Measurements from ENCODE around the gene AKAP7. TPM values are rescaled to one million over a fixed set of nuclear protein-coding genes. Genes with fewer than 3 reads are reported as not detected.
"Not testable (repeated sequence)": the region's sequence is repeated elsewhere in the genome, so short reads cannot be mapped to it uniquely, and the experiment has no call there.

Gene AKAP7
- total RNA-seq, 6 experiments from 2014 or later: 1.1 to 3.9 (median 3.0) TPM

DNA sequence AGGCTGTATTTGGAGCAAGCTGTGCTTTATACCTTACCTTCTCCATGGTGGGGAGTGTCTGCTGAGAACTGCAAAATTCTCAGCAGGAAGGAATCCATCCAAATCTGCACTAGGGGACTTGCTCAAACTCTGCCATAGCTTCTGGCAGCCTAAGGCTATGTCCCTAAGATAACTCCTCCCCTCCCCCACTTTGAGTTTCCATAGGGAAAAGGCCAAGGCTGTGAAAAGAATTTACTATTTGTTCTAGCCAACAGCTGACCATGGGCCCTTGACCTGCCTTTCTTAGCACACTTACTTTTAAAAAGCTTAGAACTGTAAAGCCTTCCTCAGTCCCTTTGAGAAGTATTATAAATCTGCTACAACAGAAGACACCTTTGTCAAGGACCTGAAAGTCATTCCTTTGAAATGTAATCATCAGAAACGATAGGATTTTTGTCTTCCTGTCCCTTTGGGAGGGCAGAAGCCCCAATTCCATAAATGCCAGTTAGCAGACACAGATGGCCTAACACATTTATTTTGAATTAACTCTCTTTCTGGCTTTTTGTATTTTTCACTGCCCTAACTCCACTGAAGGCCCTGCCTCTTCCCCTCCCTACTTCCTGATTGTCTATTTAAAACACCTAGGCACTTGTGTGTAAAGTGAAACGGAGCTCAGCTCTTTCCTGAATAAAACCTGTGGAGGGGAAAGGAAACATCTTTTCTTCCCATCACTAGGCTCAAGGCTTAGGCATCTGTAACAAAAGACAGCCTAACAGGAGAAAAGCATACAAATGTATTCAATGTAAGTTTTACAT, 157.1 kb downstream of the AKAP7 start:
- Mint-ChIP-seq H3K27me3 (ENCODE audit: insufficient read depth) (peaks cover 4% of the 10 kb centered on the region), H3K4me3 (no peak overlapping the region), H3K9me3 (no peaks in the 10 kb centered on the region), H3K27ac (no peak overlapping the region), H3K4me1 (ENCODE audit: low read depth) (0 out of 2 replicates have a peak, but pooled peaks cover 5% of the 10 kb centered on the region), H3K36me3 (ENCODE audit: low read depth) (no peaks in the 10 kb centered on the region)
- TF ChIP-seq, protein P1, sequence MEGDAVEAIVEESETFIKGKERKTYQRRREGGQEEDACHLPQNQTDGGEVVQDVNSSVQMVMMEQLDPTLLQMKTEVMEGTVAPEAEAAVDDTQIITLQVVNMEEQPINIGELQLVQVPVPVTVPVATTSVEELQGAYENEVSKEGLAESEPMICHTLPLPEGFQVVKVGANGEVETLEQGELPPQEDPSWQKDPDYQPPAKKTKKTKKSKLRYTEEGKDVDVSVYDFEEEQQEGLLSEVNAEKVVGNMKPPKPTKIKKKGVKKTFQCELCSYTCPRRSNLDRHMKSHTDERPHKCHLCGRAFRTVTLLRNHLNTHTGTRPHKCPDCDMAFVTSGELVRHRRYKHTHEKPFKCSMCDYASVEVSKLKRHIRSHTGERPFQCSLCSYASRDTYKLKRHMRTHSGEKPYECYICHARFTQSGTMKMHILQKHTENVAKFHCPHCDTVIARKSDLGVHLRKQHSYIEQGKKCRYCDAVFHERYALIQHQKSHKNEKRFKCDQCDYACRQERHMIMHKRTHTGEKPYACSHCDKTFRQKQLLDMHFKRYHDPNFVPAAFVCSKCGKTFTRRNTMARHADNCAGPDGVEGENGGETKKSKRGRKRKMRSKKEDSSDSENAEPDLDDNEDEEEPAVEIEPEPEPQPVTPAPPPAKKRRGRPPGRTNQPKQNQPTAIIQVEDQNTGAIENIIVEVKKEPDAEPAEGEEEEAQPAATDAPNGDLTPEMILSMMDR (IDR thresholded peaks at IDR 0.05): no peak
- no peak for DNase-seq

DNA sequence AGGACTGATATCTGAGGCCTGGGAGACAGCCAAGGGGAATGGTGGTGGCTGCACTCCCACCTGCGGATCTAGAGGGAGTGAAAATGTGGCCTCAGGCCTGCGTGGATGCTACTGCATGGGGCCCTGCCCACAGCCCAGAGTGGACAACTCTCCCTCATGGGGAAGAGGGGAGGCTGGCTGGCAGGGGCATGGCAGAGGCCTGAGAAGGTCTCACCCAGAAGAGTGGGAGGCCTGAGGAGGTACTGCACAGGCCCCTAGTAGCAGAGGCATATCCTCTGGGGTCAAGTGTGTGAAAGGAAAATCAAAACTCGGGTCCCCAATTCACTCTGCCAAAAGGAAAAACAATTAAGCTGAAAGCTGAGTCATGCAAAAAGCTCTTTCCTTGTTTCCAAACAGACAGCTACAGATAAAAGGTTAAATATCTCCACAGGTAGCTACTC, 158.2 kb downstream of the AKAP7 start:
- H3K27ac Mint-ChIP-seq: no peak overlapping the region
- no peaks in the 10 kb centered on the region for H3K36me3 Mint-ChIP-seq (ENCODE audit: low read depth)
- H3K9me3 Mint-ChIP-seq: no peaks in the 10 kb centered on the region
- 0 out of 2 replicates have a peak, but pooled peaks cover 5% of the 10 kb centered on the region for H3K4me1 Mint-ChIP-seq (ENCODE audit: low read depth)
- TF ChIP-seq, protein P1 (IDR thresholded peaks at IDR 0.05): no peak
- no peak for DNase-seq
- peaks cover 4% of the 10 kb centered on the region for H3K27me3 Mint-ChIP-seq (ENCODE audit: insufficient read depth)
- H3K4me3 Mint-ChIP-seq: no peak overlapping the region

GRCh38 chr6:131295081-131295480, 159.8 kb downstream of the AKAP7 start:
- H3K27ac Mint-ChIP-seq: no peak overlapping the region
- no peaks in the 10 kb centered on the region for H3K9me3 Mint-ChIP-seq
- H3K27me3 Mint-ChIP-seq (ENCODE audit: insufficient read depth): peaks cover 8% of the 10 kb centered on the region
- 0 out of 2 replicates have a peak, but pooled peaks cover 5% of the 10 kb centered on the region for H3K4me1 Mint-ChIP-seq (ENCODE audit: low read depth)
- TF ChIP-seq, protein P1 (IDR thresholded peaks at IDR 0.05): no peak
- no peak overlapping the region for H3K4me3 Mint-ChIP-seq
- no peak for DNase-seq
- H3K36me3 Mint-ChIP-seq (ENCODE audit: low read depth): no peaks in the 10 kb centered on the region

GRCh38 chr6:131300826-131301225, 165.6 kb downstream of the AKAP7 start:
- not testable (repeated sequence) for H3K4me3 Mint-ChIP-seq; H3K9me3 Mint-ChIP-seq; H3K27ac Mint-ChIP-seq; H3K4me1 Mint-ChIP-seq (ENCODE audit: low read depth); DNase-seq; H3K36me3 Mint-ChIP-seq (ENCODE audit: low read depth)
- peaks cover 19% of the 10 kb centered on the region for H3K27me3 Mint-ChIP-seq (ENCODE audit: insufficient read depth)

GRCh38 chr6:131303338-131303930, 168.2 kb downstream of the AKAP7 start:
- Mint-ChIP-seq H3K9me3 (0 out of 2 replicates have a peak, but pooled peaks cover 2% of the 10 kb centered on the region), H3K4me1 (ENCODE audit: low read depth) (no peaks in the 10 kb centered on the region), H3K27me3 (ENCODE audit: insufficient read depth) (peaks cover 22% of the 10 kb centered on the region), H3K27ac (no peak overlapping the region), H3K4me3 (no peak overlapping the region), H3K36me3 (ENCODE audit: low read depth) (no peaks in the 10 kb centered on the region)
- TF ChIP-seq, protein P1 (IDR thresholded peaks at IDR 0.05): no peak
- DNase-seq: no peak

Measured in HFFc6 (cell line).